Retinal pigment epithelial cell (primary cell): ENCODE data around the gene NUP188.

Source experiments
- DNase-seq: peaks from one replicate; pipeline ENCODE4 v3.0.0-alpha.2; 2010; ENCODE audit warnings: low read depth
- H3K4me3 ChIP-seq: 2 replicates; pipeline ENCODE4 v1.5.1; 2011; ENCODE audit warnings: mild to moderate bottlenecking, low read length, control low read depth, moderate library complexity
- TF ChIP-seq, protein P1 (sequence below): conservative IDR thresholded peaks from 2 replicates; pipeline ENCODE4 v1.5.1; 2011; ENCODE audit warnings: low read depth, low read length, control low read depth, inconsistent platforms

Gene NUP188

DNA sequence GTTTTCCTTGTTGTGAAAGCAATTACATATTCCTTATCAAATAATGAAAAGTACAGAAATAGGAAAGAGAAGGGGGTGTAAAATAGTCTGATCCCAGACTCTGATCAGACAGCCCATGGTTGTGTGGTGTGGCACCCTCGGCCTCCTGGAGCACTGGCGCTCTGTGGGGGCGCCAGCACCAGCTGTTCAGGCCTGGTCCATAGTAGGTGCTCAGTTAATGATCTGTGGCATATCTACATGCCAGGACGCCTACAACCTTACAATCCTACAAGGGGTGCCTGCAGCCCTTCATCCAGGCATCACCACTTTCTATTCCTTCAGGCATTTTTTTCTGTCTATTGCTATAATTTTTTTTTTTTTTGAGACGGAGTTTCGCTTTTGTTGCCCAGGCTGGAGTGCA lies 105.5 kb downstream of the NUP188 start:
- DNase-seq: no peak
- no peak overlapping the region for H3K4me3 ChIP-seq
- TF ChIP-seq, protein P1, sequence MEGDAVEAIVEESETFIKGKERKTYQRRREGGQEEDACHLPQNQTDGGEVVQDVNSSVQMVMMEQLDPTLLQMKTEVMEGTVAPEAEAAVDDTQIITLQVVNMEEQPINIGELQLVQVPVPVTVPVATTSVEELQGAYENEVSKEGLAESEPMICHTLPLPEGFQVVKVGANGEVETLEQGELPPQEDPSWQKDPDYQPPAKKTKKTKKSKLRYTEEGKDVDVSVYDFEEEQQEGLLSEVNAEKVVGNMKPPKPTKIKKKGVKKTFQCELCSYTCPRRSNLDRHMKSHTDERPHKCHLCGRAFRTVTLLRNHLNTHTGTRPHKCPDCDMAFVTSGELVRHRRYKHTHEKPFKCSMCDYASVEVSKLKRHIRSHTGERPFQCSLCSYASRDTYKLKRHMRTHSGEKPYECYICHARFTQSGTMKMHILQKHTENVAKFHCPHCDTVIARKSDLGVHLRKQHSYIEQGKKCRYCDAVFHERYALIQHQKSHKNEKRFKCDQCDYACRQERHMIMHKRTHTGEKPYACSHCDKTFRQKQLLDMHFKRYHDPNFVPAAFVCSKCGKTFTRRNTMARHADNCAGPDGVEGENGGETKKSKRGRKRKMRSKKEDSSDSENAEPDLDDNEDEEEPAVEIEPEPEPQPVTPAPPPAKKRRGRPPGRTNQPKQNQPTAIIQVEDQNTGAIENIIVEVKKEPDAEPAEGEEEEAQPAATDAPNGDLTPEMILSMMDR: no peak

DNA sequence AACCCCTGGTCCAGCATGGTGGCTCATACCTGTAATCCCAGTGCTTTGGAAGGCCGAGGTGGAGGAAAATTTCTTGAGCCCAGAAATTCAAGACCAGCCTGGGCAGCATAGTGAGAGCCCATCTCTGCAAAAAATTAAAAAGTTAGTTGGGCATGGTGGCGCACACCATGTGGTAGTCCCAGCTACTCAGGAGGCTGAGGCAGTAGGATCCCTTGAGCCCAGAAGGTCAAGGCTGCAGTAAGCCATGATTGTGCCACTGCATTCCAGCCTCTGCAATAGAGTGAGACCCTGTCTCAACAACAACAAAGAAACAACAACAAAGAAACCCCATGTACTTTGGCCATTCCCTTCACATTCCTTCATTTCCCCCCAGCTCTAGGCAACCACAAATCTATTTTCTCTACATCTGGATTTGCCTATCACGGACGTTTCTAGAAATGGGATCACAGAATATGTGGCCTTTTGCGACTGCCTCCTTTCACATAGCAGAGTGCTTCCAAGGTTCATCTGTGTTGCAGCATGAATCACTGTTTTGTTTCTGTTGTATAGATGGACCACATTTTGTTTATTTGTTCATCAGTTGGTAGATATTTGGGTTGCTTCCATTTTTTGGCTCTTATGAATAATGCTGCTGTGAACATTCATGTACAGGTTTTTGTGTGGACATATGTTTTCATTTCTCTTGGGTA lies 106.8 kb downstream of the NUP188 start:
- TF ChIP-seq, protein P1: no peak
- no peak overlapping the region for H3K4me3 ChIP-seq
- DNase-seq: no peak
